Measurements from ENCODE around the gene SLC38A11. TPM values are rescaled to one million over a fixed set of nuclear protein-coding genes. Genes with fewer than 3 reads are reported as not detected.

Gene SLC38A11
- total RNA-seq, 1 experiment from 2014 or later = not detected

- no peak overlapping the region for H3K27ac ChIP-seq (ENCODE audit: low read depth, low read length, poor library complexity, severe bottlenecking)
- H3K4me1 ChIP-seq (ENCODE audit: insufficient read depth, low read length, poor library complexity, severe bottlenecking) = no peaks in the 10 kb centered on the region
- H3K4me3 ChIP-seq (ENCODE audit: low read depth, low read length, poor library complexity, severe bottlenecking) = no peak overlapping the region
- DNase-seq (ENCODE audit: low spot score) = no peak
- no peaks in the 10 kb centered on the region for H3K36me3 ChIP-seq (ENCODE audit: insufficient read depth, low read length, poor library complexity, severe bottlenecking)
- TF ChIP-seq CTCF (conservative IDR thresholded peaks at IDR 0.05; ENCODE audit: low read depth, low read length) = no peak
- TF ChIP-seq EZH2 (IDR thresholded peaks at IDR 0.05; ENCODE audit: borderline replicate concordance, low read depth, low read length, poor library complexity, severe bottlenecking) = no peak
- no peaks in the 10 kb centered on the region for H3K27me3 ChIP-seq (replicated peaks; ENCODE audit: insufficient read depth, low read depth, low read length, poor library complexity)
- ChIA-PET CTCF (no interaction called here), POLR2A (ENCODE audit: low non-redundant PET) (no interaction called here)
- BruUV-seq (replicated peaks) = no TSS peak
- intact Hi-C loops (cut with micrococcal nuclease; ENCODE audit: unreplicated experiment) = no loop called here
- no peaks in the 10 kb centered on the region for H3K9me3 ChIP-seq (ENCODE audit: low read depth, low read length, poor library complexity, severe bottlenecking)
Measured at GRCh38 chr2:164935118-164936101, 19.9 kb downstream of the SLC38A11 start.

GRCh38 chr2:164934401-164935117 is 20.8 kb downstream of the SLC38A11 start:
- CTCF ChIA-PET = no interaction called here
- no TSS peak for BruUV-seq (replicated peaks)
- DNase-seq (ENCODE audit: low spot score) = no peak

More at GRCh38 chr2:164934401-164935117, 20.8 kb downstream of the SLC38A11 start:
- H3K4me1 ChIP-seq (ENCODE audit: insufficient read depth, low read length, poor library complexity, severe bottlenecking) = no peaks in the 10 kb centered on the region
- no peaks in the 10 kb centered on the region for H3K9me3 ChIP-seq (ENCODE audit: low read depth, low read length, poor library complexity, severe bottlenecking)
- TF ChIP-seq CTCF (conservative IDR thresholded peaks at IDR 0.05; ENCODE audit: low read depth, low read length) (no peak), EZH2 (IDR thresholded peaks at IDR 0.05; ENCODE audit: borderline replicate concordance, low read depth, low read length, poor library complexity, severe bottlenecking) (no peak)
- no peaks in the 10 kb centered on the region for H3K36me3 ChIP-seq (ENCODE audit: insufficient read depth, low read length, poor library complexity, severe bottlenecking)
- H3K27me3 ChIP-seq (replicated peaks; ENCODE audit: insufficient read depth, low read depth, low read length, poor library complexity) = no peaks in the 10 kb centered on the region
- no peak overlapping the region for H3K27ac ChIP-seq (ENCODE audit: low read depth, low read length, poor library complexity, severe bottlenecking)
- no peak overlapping the region for H3K4me3 ChIP-seq (ENCODE audit: low read depth, low read length, poor library complexity, severe bottlenecking)
- POLR2A ChIA-PET (ENCODE audit: low non-redundant PET) = no interaction called here
- intact Hi-C loops (cut with micrococcal nuclease; ENCODE audit: unreplicated experiment) = no loop called here

All from A673 (cell line).